Testis (tissue), 3 donors: ENCODE results near the gene NEURL1. TPM values are rescaled to one million over a fixed set of nuclear protein-coding genes. Genes with fewer than 3 reads are reported as not detected.

Source experiments
- DNase-seq: peaks from one replicate; pipeline ENCODE4 v3.0.0-alpha.2; 2019
- H3K27ac ChIP-seq, 2 donors: fragments of 200-600 bp; sonication (generic); one replicate each; pipeline ENCODE4 v1.5.1; 2019
- H3K27me3 ChIP-seq: fragments of 200-600 bp; sonication (generic); one replicate; pipeline ENCODE4 v1.5.1; 2019
- H3K36me3 ChIP-seq: fragments of 200-600 bp; sonication (generic); one replicate; pipeline ENCODE4 v1.5.1; 2017; ENCODE audit warnings: low read depth; ENCODE audit errors: missing control alignments
- H3K4me1 ChIP-seq: fragments of 200-600 bp; sonication (generic); one replicate; pipeline ENCODE4 v1.5.1; 2019
- H3K4me3 ChIP-seq, 2 donors: fragments of 200-600 bp; sonication (generic); one replicate each; pipeline ENCODE4 v1.5.1; 2017 to 2019
- H3K9me3 ChIP-seq: fragments of 200-600 bp; sonication (generic); one replicate; pipeline ENCODE4 v1.5.1; 2017
- CTCF ChIP-seq, 3 experiments: fragments of 450-650 bp in 2 of 3; fragments of 200-600 bp in 1 of 3; sonication (generic) in 1 of 3; IDR thresholded peaks; one replicate each; pipeline ENCODE4 v1.5.1; 2016 to 2019; ENCODE audit warnings: antibody characterized with exemption in 3 of 3, mild to moderate bottlenecking in 2 of 3, moderate library complexity in 1 of 3
- POLR2A ChIP-seq: fragments of 450-650 bp; IDR thresholded peaks from one replicate; pipeline ENCODE4 v1.6.1; 2017; ENCODE audit warnings: antibody characterized with exemption, mild to moderate bottlenecking, moderate library complexity
- WGBS, 2 donors: methylation state at CpG; one replicate each; pipeline ENCODE4 v1.1.5; 2018; 5-methylcytosine and 5-hydroxymethylcytosine counted together
- intact Hi-C: fragments of 100-400 bp; cut with DNase I; formaldehyde crosslinking; loops from one replicate; pipeline ENCODE4 v1.15.1; 2023; ENCODE audit warnings: low total_unique reads
- polyA plus RNA-seq: library from polyadenylated mRNA; stranded (reverse); fragments of 350-450 nt; fragmentation: Illumina TruSeq; extraction: RNeasy Lipid Tissue Mini Kit (QIAGEN cat#74804); gene quantifications from one replicate; pipeline ENCODE4 v1.2.3, GENCODE V29; 2014; ENCODE audit warnings: low read depth, low replicate concordance; ENCODE audit not compliant: insufficient read depth
- total RNA-seq, 2 donors: library from RNA; depleted of rRNA; stranded (reverse); fragments of >200 nt; gene quantifications; one replicate each; pipeline ENCODE4 v1.2.3, GENCODE V29; 2016

Gene NEURL1
- total and polyA plus RNA-seq, 3 donors from 2014 or later = 17.8 to 21.9 (median 19.8) TPM

GRCh38 chr10:103582331-103583123 lies 89.0 kb downstream of the NEURL1 start:
- no peaks in the 10 kb centered on the region for H3K36me3 ChIP-seq
- no peaks in the 10 kb centered on the region for H3K9me3 ChIP-seq
- WGBS, 2 donors = 88 to 89% methylated on average over 13 of the region's 13 CpGs
- TF ChIP-seq POLR2A = no peak
- TF ChIP-seq CTCF (IDR thresholded peaks at IDR 0.05) = no peak
- no peaks in the 10 kb centered on the region for H3K27me3 ChIP-seq
- H3K4me3 ChIP-seq = no peak overlapping the region
- DNase-seq = no peak
- intact Hi-C loops = no loop called here
- H3K4me1 ChIP-seq = no peaks in the 10 kb centered on the region
- no peak overlapping the region for H3K27ac ChIP-seq

GRCh38 chr10:103583871-103584215 lies 90.3 kb downstream of the NEURL1 start:
- H3K27me3 ChIP-seq = no peaks in the 10 kb centered on the region
- intact Hi-C loops = no loop called here
- WGBS, 2 donors = 48 to 64% methylated on average over 8 of the region's 8 CpGs
- peak overlapping the region; percentile 59 to 68 for H3K4me3 ChIP-seq
- TF ChIP-seq POLR2A (no peak), CTCF (IDR thresholded peaks at IDR 0.05) (no peak)
- no peak overlapping the region for H3K27ac ChIP-seq
- H3K36me3 ChIP-seq = no peaks in the 10 kb centered on the region
- no peaks in the 10 kb centered on the region for H3K9me3 ChIP-seq
- DNase-seq = no peak
- no peaks in the 10 kb centered on the region for H3K4me1 ChIP-seq

- peak; percentile 87 for DNase-seq
- Histone ChIP-seq H3K4me3 (peak overlapping the region; percentile 59 to 68), H3K27ac (peak overlapping the region in 1 of 2 donors; percentile 50), H3K9me3 (no peaks in the 10 kb centered on the region), H3K27me3 (no peaks in the 10 kb centered on the region), H3K4me1 (no peaks in the 10 kb centered on the region), H3K36me3 (no peaks in the 10 kb centered on the region)
- 10 to 19% methylated on average over 69 to 111 of the region's 111 CpGs for WGBS, 2 donors
- TF ChIP-seq CTCF (IDR thresholded peaks at IDR 0.05) (no peak), POLR2A (no peak)
- intact Hi-C loops = no loop called here
These were observed 90.9 kb downstream of the NEURL1 start for GRCh38 chr10:103584216-103585010.

GRCh38 chr10:103585011-103585405 lies 91.5 kb downstream of the NEURL1 start:
- peak overlapping the region; percentile 59 to 68 for H3K4me3 ChIP-seq
- 58 to 75% methylated on average over 6 to 32 of the region's 32 CpGs for WGBS, 2 donors
- intact Hi-C loops = no loop called here
- no peak for TF ChIP-seq CTCF (IDR thresholded peaks at IDR 0.05)
- TF ChIP-seq POLR2A = no peak
- H3K9me3 ChIP-seq = no peaks in the 10 kb centered on the region
- H3K36me3 ChIP-seq = no peaks in the 10 kb centered on the region
- DNase-seq = no peak
- no peaks in the 10 kb centered on the region for H3K4me1 ChIP-seq
- H3K27ac ChIP-seq = peak overlapping the region in 1 of 2 donors; percentile 50
- H3K27me3 ChIP-seq = no peaks in the 10 kb centered on the region
